Measurements from ENCODE around the gene CABLES1. TPM values are rescaled to one million over a fixed set of nuclear protein-coding genes. Genes with fewer than 3 reads are reported as not detected.

CABLES1 gene
- total RNA-seq, 4 donors from 2014 or later = 0.58 to 1.6 (median 1.3) TPM

- DNase-seq = no peak
These were observed 55.9 kb downstream of the CABLES1 start for GRCh38 chr18:23191232-23191631.

GRCh38 chr18:23193742-23194141, 58.5 kb downstream of the CABLES1 start:
- no peaks in the 10 kb centered on the region for H3K36me3 ChIP-seq
- no peak overlapping the region for H3K27ac ChIP-seq
- no peak overlapping the region for H3K4me3 ChIP-seq
- no peak for TF ChIP-seq CTCF (IDR thresholded peaks at IDR 0.05 in 4 of 5, conservative IDR thresholded peaks at IDR 0.05 in 1 of 5)
- TF ChIP-seq POLR2A (IDR thresholded peaks at IDR 0.05) = no peak
- H3K4me1 ChIP-seq = peaks cover 0 to 6% of the 10 kb centered on the region in 2 donors
- no peak for DNase-seq
- in situ Hi-C loops (cut with MboI; ENCODE audit: low sequenced_read_pairs in 4 of 4) = no loop called here
- intact Hi-C loops (cut with DNase I; ENCODE audit: low total_unique reads) = no loop called here
- H3K9me3 ChIP-seq = no peaks in the 10 kb centered on the region
- ATAC-seq = no peak
- H3K27me3 ChIP-seq = no peaks in the 10 kb centered on the region

More at GRCh38 chr18:23191232-23191631, 55.9 kb downstream of the CABLES1 start:
- H3K27me3 ChIP-seq = no peaks in the 10 kb centered on the region
- peaks cover 0 to 6% of the 10 kb centered on the region in 2 donors for H3K4me1 ChIP-seq
- in situ Hi-C loops (cut with MboI; ENCODE audit: low sequenced_read_pairs in 4 of 4) (no loop called here), intact Hi-C loops (cut with DNase I; ENCODE audit: low total_unique reads) (no loop called here)
- H3K4me3 ChIP-seq = no peak overlapping the region
- H3K9me3 ChIP-seq = no peaks in the 10 kb centered on the region
- no peaks in the 10 kb centered on the region for H3K36me3 ChIP-seq
- no peak for ATAC-seq
- H3K27ac ChIP-seq = no peak overlapping the region
- no peak for TF ChIP-seq CTCF (IDR thresholded peaks at IDR 0.05 in 4 of 5, conservative IDR thresholded peaks at IDR 0.05 in 1 of 5)
- TF ChIP-seq POLR2A (IDR thresholded peaks at IDR 0.05) = no peak

- no peak overlapping the region for H3K27ac ChIP-seq
- intact Hi-C loops (cut with DNase I; ENCODE audit: low total_unique reads) (no loop called here), in situ Hi-C loops (cut with MboI; ENCODE audit: low sequenced_read_pairs in 4 of 4) (no loop called here)
- no peak for DNase-seq
- H3K9me3 ChIP-seq = no peaks in the 10 kb centered on the region
- peaks cover 0 to 6% of the 10 kb centered on the region in 2 donors for H3K4me1 ChIP-seq
- TF ChIP-seq CTCF (IDR thresholded peaks at IDR 0.05 in 4 of 5, conservative IDR thresholded peaks at IDR 0.05 in 1 of 5) = no peak
- TF ChIP-seq POLR2A (IDR thresholded peaks at IDR 0.05) = no peak
- no peak for ATAC-seq
- H3K36me3 ChIP-seq = no peaks in the 10 kb centered on the region
- H3K27me3 ChIP-seq = no peaks in the 10 kb centered on the region
- H3K4me3 ChIP-seq = no peak overlapping the region
These were observed 59.1 kb downstream of the CABLES1 start for GRCh38 chr18:23194155-23194996.

GRCh38 chr18:23194997-23195957, 60.0 kb downstream of the CABLES1 start:
- Histone ChIP-seq H3K4me3 (no peak overlapping the region), H3K27me3 (no peaks in the 10 kb centered on the region), H3K4me1 (peaks cover 0 to 6% of the 10 kb centered on the region in 2 donors), H3K27ac (no peak overlapping the region), H3K36me3 (no peaks in the 10 kb centered on the region), H3K9me3 (no peaks in the 10 kb centered on the region)
- no peak for DNase-seq
- in situ Hi-C loops (cut with MboI; ENCODE audit: low sequenced_read_pairs in 4 of 4) (no loop called here), intact Hi-C loops (cut with DNase I; ENCODE audit: low total_unique reads) (no loop called here)
- no peak for TF ChIP-seq POLR2A (IDR thresholded peaks at IDR 0.05)
- no peak for TF ChIP-seq CTCF (IDR thresholded peaks at IDR 0.05 in 4 of 5, conservative IDR thresholded peaks at IDR 0.05 in 1 of 5)
- ATAC-seq = no peak
